HFFc6 (cell line): Measurements from ENCODE around the gene LCP2. TPM values are rescaled to one million over a fixed set of nuclear protein-coding genes. Genes with fewer than 3 reads are reported as not detected.

Experiments
- DNase-seq: peaks from one replicate; pipeline ENCODE4 v3.0.0-alpha.2; 2018
- H3K27ac Mint-ChIP-seq: 2 replicates; pipeline ENCODE4 v1.8.0; 2020; ENCODE audit warnings: mild to moderate bottlenecking, mixed read lengths
- H3K27me3 Mint-ChIP-seq: 2 replicates; pipeline ENCODE4 v1.8.0; 2021; ENCODE audit warnings: mild to moderate bottlenecking, moderate library complexity, mixed read lengths; ENCODE audit not compliant: insufficient read depth
- H3K36me3 Mint-ChIP-seq: 2 replicates; pipeline ENCODE4 v1.8.0; 2021; ENCODE audit warnings: low read depth, mixed read lengths
- H3K4me1 Mint-ChIP-seq: 2 replicates; pipeline ENCODE4 v1.8.0; 2020; ENCODE audit warnings: low read depth, mixed read lengths
- H3K4me3 Mint-ChIP-seq: 2 replicates; pipeline ENCODE4 v1.8.0; 2020; ENCODE audit warnings: mild to moderate bottlenecking, moderate library complexity, mixed read lengths
- H3K9me3 Mint-ChIP-seq: 2 replicates; pipeline ENCODE4 v1.8.0; 2020; ENCODE audit warnings: mild to moderate bottlenecking, mixed read lengths
- CTCF ChIP-seq: fragments of 200-600 bp; sonication (generic); IDR thresholded peaks from 2 replicates; pipeline ENCODE4 v1.5.0; 2021; ENCODE audit warnings: antibody characterized with exemption, mild to moderate bottlenecking
- total RNA-seq, 6 experiments: library from RNA; stranded (reverse); fragmentation: NEBNext Ultra II Directional; extraction: Animal tissue kit (Norgen Biotek cat#: 25700); gene quantifications; 2 replicates in 1 of 6; 3 replicates in 5 of 6; pipeline ENCODE4 v1.2.3, GENCODE V29; 2021

Gene LCP2
- total RNA-seq, 6 experiments from 2014 or later: not detected

GRCh38 chr5:170341545-170341944 is 44.0 kb upstream of the LCP2 start:
- TF ChIP-seq CTCF: no peak
- H3K27ac Mint-ChIP-seq: no peak overlapping the region
- H3K9me3 Mint-ChIP-seq: 0 out of 2 replicates have a peak, but pooled peaks cover 9% of the 10 kb centered on the region
- no peak overlapping the region for H3K4me3 Mint-ChIP-seq
- no peak for DNase-seq
- peaks cover 15% of the 10 kb centered on the region for H3K27me3 Mint-ChIP-seq
- no peaks in the 10 kb centered on the region for H3K36me3 Mint-ChIP-seq
- H3K4me1 Mint-ChIP-seq: no peaks in the 10 kb centered on the region

GRCh38 chr5:170339780-170340167 is 42.2 kb upstream of the LCP2 start:
- no peak for TF ChIP-seq CTCF
- H3K27me3 Mint-ChIP-seq: peaks cover 15% of the 10 kb centered on the region
- no peak overlapping the region for H3K27ac Mint-ChIP-seq
- H3K36me3 Mint-ChIP-seq: no peaks in the 10 kb centered on the region
- H3K9me3 Mint-ChIP-seq: 0 out of 2 replicates have a peak, but pooled peaks cover 9% of the 10 kb centered on the region
- no peaks in the 10 kb centered on the region for H3K4me1 Mint-ChIP-seq
- no peak for DNase-seq
- no peak overlapping the region for H3K4me3 Mint-ChIP-seq

GRCh38 chr5:170338933-170339779 is 41.6 kb upstream of the LCP2 start:
- peaks cover 12% of the 10 kb centered on the region for H3K27me3 Mint-ChIP-seq
- no peak for DNase-seq
- H3K4me1 Mint-ChIP-seq: no peaks in the 10 kb centered on the region
- H3K9me3 Mint-ChIP-seq: 0 out of 2 replicates have a peak, but pooled peaks cover 9% of the 10 kb centered on the region
- TF ChIP-seq CTCF: no peak
- H3K27ac Mint-ChIP-seq: no peak overlapping the region
- H3K4me3 Mint-ChIP-seq: no peak overlapping the region
- no peaks in the 10 kb centered on the region for H3K36me3 Mint-ChIP-seq

GRCh38 chr5:170338291-170338690 is 40.7 kb upstream of the LCP2 start:
- Mint-ChIP-seq H3K9me3 (0 out of 2 replicates have a peak, but pooled peaks cover 9% of the 10 kb centered on the region), H3K4me3 (no peak overlapping the region), H3K27me3 (peaks cover 12% of the 10 kb centered on the region), H3K27ac (no peak overlapping the region), H3K36me3 (no peaks in the 10 kb centered on the region), H3K4me1 (no peaks in the 10 kb centered on the region)
- no peak for DNase-seq
- no peak for TF ChIP-seq CTCF

- Mint-ChIP-seq H3K27me3 (peaks cover 12% of the 10 kb centered on the region), H3K9me3 (0 out of 2 replicates have a peak, but pooled peaks cover 9% of the 10 kb centered on the region), H3K36me3 (no peaks in the 10 kb centered on the region), H3K27ac (no peak overlapping the region), H3K4me3 (no peak overlapping the region), H3K4me1 (no peaks in the 10 kb centered on the region)
- no peak for TF ChIP-seq CTCF
- no peak for DNase-seq
These were observed 39.6 kb upstream of the LCP2 start for GRCh38 chr5:170337045-170337733.
